NCI-H748 (cell line): ENCODE data around the gene BPIFA3.

Experiments used
- DNase-seq: peaks from one replicate; lab custom pipeline; 2025; ENCODE audit not compliant: unreplicated experiment; lab: John Stamatoyannopoulos, UW

The BPIFA3 gene

DNA sequence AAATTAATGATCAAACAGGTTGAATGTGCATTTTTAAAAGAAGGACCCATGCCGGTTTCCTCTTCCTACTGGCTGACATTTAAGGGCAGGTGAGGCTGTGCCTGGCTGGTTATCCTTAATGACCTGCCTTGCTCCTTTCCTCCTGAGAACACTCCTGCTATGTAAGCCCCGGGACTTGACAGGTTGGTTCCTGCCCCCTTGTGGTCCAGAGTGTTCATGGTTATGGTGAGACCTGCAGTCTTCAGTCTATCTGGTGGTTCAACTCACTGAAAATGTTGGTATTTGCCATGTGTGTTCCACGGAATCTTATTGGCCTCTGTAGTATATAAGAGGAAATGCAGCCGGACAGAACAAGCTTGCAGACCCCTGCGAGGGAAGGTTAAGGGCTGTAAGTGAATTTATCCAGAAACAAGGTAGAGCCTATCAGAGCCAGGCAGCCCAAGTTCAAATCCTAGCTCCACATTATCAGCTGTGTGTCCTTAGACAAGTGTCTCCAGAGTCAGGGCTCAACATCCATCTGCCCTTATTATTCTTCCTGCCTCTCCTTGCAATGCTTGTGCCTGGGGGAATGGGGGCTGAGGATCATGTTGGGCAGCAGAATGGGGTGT lies 5.2 kb upstream of the BPIFA3 start:
- peak; percentile 78 for DNase-seq

DNA sequence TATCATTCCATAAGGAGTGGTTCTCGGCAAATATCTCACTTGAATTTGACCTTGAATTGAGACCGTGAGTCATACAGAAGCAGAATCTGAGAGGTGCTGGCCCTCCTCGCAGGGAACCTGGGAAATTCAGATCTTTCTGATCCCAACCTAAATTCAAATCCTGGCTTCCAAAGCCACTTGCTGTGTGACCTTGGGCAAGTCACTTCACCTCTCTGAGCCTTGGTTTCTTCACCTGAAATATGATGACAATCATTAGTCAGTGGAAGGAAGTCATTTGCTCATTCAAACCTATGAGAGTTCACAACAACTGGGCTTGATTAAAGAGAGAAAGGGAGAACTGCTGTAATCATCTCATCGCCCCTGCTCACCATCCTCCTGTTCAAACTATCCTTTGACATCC lies 7.2 kb downstream of the BPIFA3 start:
- DNase-seq, result no peak

DNA sequence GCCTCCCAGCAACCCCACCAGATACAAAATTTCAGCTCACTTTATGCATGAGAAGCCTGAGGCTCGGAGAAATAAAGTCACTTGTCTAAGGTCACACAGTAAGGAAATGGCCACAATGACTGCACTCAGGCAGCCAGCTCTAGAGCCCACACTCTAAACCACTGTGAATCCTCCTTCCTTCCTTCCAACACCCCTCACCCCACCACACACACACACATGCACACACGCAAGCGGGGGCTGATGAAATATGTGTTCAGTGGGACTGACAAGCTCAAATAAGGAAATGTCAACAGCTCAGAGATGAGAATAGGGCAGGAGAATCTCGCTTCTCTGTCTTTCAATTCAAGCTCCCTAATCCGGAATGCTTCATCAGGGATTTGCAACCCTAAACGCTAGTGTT lies 12.7 kb downstream of the BPIFA3 start:
- DNase-seq, result no peak

DNA sequence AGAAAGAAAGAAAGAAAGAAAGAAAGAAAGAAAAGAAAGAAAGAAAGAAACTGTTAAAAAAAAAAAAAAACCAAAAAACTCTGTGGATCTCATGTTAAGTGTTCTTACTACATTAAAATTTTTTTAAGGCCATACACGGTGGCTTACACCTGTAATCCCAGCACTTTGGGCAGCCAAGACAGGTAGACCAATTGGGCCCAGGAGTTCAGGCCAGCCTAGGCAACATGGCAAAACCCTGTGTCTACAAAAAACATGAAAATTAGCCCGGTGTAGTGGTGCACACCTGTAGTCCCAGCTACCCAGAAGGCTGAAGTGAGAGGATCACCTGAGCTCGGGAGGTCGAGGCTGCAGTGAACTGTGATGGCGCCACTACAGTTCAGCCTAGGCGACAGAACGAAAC lies 14.1 kb downstream of the BPIFA3 start:
- no peak for DNase-seq

DNA sequence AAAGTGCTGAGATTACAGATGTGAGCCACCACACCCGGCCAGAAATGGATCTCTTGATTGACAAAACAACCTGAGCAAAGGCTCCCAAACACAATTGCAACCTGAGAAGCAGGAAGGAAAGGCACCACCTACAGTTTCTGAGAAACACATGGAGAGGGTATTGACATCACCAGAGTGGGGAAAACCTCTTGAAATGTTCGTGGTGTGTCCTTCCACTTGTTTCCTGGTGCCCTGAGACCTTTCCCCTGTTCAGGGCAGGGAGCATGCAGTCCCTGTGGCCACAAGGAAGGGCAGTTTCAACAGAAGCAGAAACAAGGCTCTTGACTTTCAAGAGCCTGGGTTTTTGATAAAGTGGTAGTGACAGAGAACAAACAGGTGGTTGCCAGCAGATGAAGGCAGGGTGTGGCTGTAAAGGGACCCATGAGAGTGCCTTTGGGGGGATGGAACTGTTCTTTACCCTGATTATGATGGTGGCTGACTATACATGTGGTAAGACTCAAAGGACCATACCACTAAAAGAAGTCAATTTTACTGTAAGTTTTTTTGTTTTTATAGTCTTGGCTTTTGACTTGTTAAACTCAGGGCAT lies 15.4 kb downstream of the BPIFA3 start:
- DNase-seq, result peak; percentile 38

DNA sequence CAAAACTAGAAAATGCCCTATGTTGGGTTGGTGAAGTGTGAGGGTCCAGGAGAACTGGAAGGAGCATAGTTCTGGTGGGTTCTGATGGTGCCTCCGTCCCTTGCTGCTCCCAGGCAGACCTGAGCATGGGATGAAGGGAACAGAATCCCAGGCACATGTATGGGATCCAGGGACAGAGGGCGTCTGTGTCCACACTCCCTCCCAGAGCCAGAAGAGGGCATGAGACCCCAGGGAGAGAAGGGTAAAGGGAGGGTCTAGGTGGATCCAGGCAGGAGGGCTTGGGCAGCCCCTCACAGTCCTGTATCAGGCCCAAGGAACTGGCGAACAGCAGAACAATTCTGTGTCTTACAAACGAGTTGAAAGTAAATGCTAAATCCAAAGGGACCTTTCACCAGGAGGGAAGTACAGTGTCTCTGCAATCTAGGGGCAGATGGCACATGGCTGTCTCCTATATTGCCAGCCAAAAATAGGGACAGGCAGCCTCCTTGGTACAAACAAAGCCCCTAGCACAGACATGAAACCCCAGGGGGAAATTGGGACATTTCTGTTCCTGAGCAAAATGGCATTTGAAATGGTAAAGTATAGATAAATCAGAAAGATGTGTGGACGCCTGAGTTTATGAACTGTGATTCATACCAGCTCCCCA lies 16.1 kb downstream of the BPIFA3 start:
- peak; percentile 10 for DNase-seq

DNA sequence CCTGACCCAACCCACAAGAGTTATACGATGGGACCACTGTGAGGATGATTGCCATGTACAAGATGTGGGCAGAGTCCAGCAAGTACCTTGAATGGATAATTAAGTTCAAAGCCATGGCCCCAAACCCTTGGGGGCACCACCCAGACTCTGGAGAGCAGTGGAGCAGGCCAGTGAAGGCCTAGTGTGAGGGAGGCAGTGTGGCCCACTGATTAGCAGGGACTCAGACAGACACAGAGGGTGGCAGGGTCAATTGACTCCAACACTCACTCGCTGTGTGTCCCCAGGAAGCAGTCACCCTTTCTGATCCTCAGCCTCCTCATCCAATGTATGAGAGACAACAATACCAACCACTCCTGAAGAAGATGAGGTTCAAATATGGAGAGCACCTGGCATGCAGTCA lies 16.9 kb downstream of the BPIFA3 start:
- no peak for DNase-seq

DNA sequence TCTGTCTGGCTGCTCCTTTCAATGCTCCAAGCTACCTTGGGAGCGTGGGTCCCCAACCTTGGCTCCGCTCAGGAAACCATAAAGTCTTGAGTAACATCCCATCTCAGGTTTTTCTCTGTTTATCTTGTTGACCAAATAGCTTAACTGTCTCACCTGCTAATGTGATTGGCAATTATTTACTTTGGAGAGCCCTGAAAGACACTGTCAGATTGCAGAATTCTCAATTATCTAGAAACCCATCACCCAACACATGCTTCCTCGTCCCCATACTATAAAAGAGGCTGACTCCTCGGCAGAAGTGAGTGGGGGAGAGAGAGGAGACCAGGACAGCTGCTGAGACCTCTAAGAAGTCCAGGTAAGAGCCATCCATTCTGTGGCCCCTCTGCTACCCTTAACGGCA lies 18.5 kb downstream of the BPIFA3 start, which contains the start of gene BPIFA1:
Gene BPIFA1, plus strand, starts transcription at position 301 of the 400 bp plus-strand sequence. CDS start 1,716 bp downstream, outside the sequence.
- no peak for DNase-seq

DNA sequence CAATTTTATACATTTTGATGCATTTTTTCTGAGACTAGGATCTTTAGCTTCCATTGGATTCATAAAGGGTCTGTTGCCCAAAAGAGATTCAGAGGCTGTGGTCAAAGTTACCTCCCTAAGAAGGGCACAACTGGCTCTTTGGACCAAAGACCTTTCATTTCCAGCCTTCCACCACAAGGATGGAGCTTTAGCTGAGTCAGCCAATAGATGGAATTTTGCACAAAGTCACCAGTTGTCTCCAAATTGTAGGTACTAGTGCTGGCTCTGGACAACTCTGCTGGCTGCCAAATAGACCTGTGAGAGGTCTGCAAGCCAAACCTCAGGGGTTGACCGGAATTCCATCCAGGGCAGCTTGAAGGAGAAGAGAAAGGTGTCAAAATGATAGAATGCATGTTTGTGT lies 19.2 kb downstream of the BPIFA3 start:
- no peak for DNase-seq

DNA sequence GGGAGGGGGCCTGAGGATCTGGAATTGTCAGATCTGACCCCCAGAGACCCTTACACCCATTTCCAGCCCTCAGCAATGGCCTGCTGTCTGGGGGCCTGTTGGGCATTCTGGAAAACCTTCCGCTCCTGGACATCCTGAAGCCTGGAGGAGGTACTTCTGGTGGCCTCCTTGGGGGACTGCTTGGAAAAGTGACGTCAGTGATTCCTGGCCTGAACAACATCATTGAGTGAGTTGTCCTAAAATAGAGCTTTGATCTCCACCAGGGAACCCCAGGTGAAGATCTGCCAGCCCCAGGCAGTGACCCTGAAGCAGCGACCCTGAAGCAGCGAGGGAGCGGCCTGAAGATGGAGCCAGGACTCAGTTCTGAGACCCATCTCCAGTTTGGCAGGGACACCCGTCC lies 20.8 kb downstream of the BPIFA3 start:
- no peak for DNase-seq

DNA sequence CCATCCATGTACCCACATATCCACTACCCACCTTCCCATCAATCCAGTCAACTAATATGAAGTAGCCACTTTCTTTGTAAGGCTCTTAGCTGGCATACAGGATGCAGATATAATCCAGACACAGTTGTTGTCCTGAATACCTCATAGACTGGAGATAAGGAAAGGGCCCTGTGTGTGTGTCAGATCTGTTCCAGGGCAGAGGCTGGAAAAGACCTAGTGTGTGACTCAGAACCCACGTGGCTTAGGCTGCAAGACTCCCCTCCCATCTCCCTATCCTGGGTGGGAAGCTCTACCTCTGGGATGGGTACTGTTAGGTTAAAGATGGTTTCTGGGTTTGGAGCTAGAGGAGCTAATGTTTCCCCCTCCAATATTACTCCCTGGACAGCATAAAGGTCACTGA lies 22.3 kb downstream of the BPIFA3 start:
- DNase-seq, result no peak

DNA sequence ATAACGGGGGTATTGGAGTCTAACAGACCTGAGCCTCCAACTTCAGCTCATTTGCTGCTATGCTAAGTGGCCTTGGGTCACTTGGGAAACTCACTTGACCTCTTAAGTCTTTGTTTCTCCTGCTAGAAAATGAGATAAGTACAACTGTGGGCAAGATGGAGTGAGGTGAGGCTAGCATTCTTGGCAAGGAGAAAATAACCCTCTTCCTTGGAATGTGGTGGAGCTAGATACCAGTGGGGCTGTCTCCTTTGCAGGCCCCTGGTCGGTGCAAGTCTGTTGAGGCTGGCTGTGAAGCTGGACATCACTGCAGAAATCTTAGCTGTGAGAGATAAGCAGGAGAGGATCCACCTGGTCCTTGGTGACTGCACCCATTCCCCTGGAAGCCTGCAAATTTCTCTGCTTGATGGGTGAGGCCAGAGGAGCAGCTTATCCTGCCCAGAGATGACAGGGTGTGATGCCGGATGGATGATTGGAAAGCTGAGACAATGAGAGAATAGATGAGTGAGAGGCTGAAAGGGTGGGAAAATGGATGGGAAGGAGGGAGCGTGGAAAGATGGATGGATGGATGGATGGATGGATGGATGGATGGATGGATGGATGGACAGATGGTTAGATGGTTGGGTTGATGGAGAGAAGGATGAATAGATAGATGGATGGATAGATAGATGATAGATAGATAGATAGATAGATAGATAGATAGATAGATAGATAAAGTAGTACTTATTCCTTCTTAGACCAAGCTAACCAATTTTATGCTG lies 23.0 kb downstream of the BPIFA3 start:
- no peak for DNase-seq

DNA sequence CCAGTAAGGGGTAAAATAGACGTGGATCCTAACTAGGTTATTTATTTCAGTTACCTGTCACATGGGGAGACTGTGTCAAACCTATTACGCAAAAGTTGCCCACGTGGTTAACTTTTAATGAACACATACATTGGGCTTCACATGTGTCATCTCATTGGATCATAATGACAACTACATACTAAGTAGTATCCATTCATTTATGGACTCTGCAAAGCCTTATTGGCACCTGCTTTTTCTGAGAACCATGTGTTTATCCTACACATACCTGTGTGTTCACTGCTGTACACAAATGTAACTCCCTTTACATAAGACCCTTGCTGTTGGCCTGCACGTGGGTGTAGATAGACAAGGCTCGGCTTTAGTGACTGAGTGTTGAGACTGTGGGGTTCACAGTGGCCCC lies 23.8 kb downstream of the BPIFA3 start:
- DNase-seq, result no peak

DNA sequence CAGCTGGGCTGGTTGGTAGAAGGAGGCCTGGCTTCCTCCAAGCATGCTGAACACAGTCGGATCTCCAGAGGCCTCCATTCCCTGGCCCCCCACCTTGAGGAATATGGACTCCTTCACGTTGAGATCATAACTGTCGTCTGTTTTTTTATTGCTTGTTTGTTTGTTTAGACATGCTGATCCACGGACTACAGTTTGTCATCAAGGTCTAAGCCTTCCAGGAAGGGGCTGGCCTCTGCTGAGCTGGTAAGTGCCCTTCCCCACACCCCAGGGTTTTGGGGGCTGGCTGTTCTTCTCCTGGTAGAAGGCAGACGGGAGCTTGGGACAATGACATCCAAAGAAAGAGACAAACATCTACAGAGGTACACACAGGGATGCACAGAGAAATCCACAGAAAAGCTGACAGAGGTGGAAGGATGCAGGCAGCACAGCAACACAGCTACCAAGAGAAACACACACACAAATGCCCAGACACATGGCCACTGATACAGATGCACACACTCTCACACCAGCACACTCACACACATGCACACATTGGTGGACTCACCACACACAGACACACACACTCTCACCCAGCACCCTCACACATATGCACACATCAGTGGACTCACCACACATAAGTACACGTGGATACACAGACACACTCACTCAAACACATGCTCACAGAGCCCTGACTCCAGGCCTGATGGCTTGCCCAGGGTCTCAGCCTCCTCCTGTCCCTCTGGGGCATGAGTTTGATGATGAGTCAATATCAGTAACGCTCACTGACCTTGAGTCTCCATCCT lies 25.4 kb downstream of the BPIFA3 start:
- DNase-seq, result no peak

DNA sequence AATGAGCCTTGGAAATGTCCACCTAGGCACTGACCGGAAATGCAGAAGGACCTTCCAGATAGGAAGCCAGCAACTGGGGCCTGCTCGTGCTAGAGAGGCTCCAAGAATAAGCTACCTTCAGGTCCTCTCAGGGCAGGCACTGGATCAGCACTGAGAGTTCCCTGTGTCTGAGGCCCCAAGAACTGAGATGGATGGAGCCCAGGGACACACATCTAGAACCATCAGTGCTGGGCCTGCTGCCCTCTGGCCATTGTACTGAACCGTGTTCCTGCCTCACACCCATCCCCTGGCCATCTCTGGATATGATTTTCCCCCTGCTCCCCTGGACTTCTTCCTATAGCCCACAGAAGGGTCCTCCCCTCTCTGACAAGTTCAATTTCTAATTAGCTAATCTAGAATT lies 28.9 kb downstream of the BPIFA3 start:
- DNase-seq, result no peak

DNA sequence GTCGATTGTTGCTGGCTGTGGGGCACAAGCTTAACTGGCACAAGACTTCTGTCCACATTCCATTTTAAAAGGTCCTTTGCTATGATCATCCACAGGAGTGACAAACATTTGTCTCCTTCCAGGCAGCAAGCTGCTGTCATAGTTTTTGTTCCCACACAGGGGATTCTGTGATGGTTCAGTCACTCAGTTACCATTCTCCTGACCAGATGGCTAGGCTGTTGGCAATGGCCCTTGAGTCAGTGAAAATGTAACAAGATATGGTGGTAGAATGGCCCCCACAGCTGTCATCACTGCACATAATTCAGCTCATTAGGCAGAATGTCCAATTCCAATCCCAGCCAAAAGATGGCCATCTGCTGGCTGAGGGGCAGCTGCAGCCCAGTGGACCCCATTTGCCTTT lies 32.3 kb downstream of the BPIFA3 start:
- DNase-seq, result no peak

DNA sequence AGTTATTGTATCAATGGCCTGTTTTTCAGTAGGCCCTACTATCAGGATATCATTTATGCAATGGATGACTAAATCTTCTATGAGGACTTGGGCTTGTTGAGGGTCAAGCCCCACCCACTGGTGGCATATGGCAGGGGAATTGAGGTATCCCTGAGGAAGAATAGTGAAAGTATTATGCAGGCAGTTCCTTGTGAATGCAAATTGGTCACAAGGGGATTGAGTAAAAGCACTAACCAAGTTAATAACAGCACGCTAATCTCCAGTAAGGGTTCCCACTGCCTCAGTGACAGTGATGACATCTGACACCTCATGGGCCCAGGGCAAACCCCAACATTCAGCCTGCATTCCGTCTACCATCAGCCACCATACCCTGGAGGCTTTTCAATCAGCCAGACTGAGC lies 33.5 kb downstream of the BPIFA3 start:
- no peak for DNase-seq

DNA sequence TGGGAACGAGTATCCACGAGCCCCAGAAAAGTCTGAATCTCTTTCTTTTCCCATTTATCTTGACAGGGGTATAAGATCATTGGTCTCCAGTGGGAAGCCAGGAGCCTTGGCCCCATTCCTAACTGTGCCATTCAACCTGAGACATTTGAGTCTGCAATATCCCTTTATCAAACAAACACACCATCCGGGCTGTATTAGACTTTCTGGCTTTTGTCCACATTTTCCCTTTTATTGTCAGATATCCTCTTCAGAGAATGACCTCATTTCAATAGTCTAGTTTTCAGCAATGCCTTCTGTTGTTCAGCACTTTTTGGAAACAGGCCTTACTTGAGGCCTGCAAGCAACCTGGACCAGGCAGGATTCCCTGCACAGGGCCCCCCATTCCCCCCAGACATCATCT lies 34.3 kb downstream of the BPIFA3 start:
- DNase-seq, result no peak

DNA sequence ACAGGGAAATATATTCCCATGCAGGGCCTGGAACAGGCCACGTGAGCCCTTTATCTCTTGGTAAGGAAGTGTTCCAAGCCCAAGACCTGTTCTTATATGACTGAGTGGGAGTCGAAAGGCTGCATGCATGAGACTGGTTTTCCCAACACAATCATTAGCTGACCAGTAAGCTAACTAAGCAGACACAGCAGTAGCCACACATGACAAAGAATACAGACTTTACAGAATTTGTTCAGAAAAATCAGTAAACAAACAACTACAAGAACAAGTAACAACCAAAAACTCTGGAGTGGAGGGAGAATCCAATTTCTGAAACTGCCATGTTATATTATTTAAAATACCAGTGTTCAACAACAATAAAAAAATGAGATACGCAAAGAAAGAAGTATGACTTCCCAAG lies 35.3 kb downstream of the BPIFA3 start:
- DNase-seq, result no peak

DNA sequence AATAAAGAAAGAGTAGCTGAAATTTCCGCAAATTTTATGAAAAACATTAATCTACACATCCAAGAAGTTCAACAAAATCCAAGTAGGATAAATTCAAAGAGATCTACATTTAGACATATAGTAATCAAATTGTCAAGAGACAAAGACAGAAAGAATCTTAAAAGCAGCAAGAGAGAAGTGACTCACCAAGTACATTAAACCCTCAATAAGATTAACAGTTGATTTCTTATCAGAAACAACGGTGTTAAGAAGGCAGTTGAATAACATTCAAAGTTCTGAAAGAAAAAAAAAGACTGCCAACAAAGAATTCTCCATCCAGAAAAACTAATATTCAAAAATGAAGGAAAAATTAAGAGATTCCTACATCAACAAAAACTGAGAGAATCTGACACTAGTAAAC lies 37.9 kb downstream of the BPIFA3 start:
- no peak for DNase-seq

DNA sequence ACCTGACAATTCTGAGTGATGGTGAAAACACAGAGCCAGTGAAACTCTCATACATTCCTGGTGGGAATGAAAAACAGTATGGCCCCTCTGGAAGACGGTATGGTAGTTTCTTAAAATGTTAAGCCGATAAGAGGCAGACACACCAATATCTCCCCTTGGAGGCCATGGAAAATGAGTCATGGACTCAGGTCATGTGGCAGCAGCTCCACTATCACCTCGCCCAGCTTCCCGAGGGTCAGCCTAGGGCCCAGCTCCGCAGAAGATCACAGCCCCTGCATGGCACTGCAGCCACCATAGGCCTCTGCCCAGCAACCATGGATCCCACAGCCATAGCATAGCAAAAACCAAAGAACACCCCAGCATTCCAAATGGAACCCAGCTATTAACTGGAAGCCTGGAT lies 40.1 kb downstream of the BPIFA3 start:
- DNase-seq, result no peak
